ENCODE results near the gene FBP1.
A peak's percentile ranks its signal among the peaks of the same experiment; 100 is the strongest.

FBP1 gene

GRCh38 chr9:94668418-94668927, 29.2 kb upstream of the FBP1 start:
- H3K27me3 Mint-ChIP-seq: peaks cover 15 to 16% of the 10 kb centered on the region in 2 donors
- H3K4me3 Mint-ChIP-seq: no peak overlapping the region
- H3K9me3 Mint-ChIP-seq: no peaks in the 10 kb centered on the region
- ATAC-seq (replicated peaks) (no peak), DNase-seq (no peak)
- peaks cover 0 to 2% of the 10 kb centered on the region in 2 donors for H3K36me3 Mint-ChIP-seq
- no peak overlapping the region for H3K27ac Mint-ChIP-seq
- peaks cover 3 to 5% of the 10 kb centered on the region in 2 donors for H3K4me1 Mint-ChIP-seq

- Mint-ChIP-seq H3K4me3 (no peak overlapping the region), H3K36me3 (peaks cover 0 to 2% of the 10 kb centered on the region in 2 donors), H3K9me3 (no peaks in the 10 kb centered on the region), H3K4me1 (peaks cover 3 to 5% of the 10 kb centered on the region in 2 donors), H3K27me3 (peaks cover 19 to 20% of the 10 kb centered on the region in 2 donors), H3K27ac (no peak overlapping the region)
- ATAC-seq (replicated peaks): no peak
- DNase-seq: no peak
Observed at GRCh38 chr9:94666364-94667099, 27.2 kb upstream of the FBP1 start.

GRCh38 chr9:94665613-94666012, 26.3 kb upstream of the FBP1 start:
- no peak overlapping the region for H3K27ac Mint-ChIP-seq
- H3K4me1 Mint-ChIP-seq: peaks cover 3 to 5% of the 10 kb centered on the region in 2 donors
- H3K36me3 Mint-ChIP-seq: peaks cover 0 to 2% of the 10 kb centered on the region in 2 donors
- H3K27me3 Mint-ChIP-seq: peaks cover 19 to 20% of the 10 kb centered on the region in 2 donors
- DNase-seq: no peak
- no peak overlapping the region for H3K4me3 Mint-ChIP-seq
- no peaks in the 10 kb centered on the region for H3K9me3 Mint-ChIP-seq
- ATAC-seq (replicated peaks): no peak

GRCh38 chr9:94664801-94665200, 25.5 kb upstream of the FBP1 start:
- Mint-ChIP-seq H3K27ac (no peak overlapping the region), H3K27me3 (peaks cover 19 to 20% of the 10 kb centered on the region in 2 donors), H3K9me3 (no peaks in the 10 kb centered on the region), H3K36me3 (peaks cover 0 to 2% of the 10 kb centered on the region in 2 donors), H3K4me3 (no peak overlapping the region), H3K4me1 (peaks cover 3 to 5% of the 10 kb centered on the region in 2 donors)
- no peak for ATAC-seq (replicated peaks)
- DNase-seq: no peak

GRCh38 chr9:94663640-94664039, 24.3 kb upstream of the FBP1 start:
- Mint-ChIP-seq H3K4me1 (peaks cover 0 to 2% of the 10 kb centered on the region in 2 donors), H3K27me3 (peaks cover 19 to 20% of the 10 kb centered on the region in 2 donors), H3K27ac (no peak overlapping the region), H3K9me3 (no peaks in the 10 kb centered on the region), H3K36me3 (no peaks in the 10 kb centered on the region), H3K4me3 (no peak overlapping the region)
- ATAC-seq (replicated peaks) (no peak), DNase-seq (no peak)

- Mint-ChIP-seq H3K4me3 (no peak overlapping the region), H3K27me3 (peaks cover 19 to 20% of the 10 kb centered on the region in 2 donors), H3K9me3 (no peaks in the 10 kb centered on the region), H3K27ac (no peak overlapping the region), H3K4me1 (no peaks in the 10 kb centered on the region), H3K36me3 (no peaks in the 10 kb centered on the region)
- no peak for DNase-seq
- ATAC-seq (replicated peaks): no peak
Observed at GRCh38 chr9:94663140-94663539, 23.8 kb upstream of the FBP1 start.

GRCh38 chr9:94657021-94657725, 17.9 kb upstream of the FBP1 start:
- no peaks in the 10 kb centered on the region for H3K9me3 Mint-ChIP-seq
- H3K27ac Mint-ChIP-seq: no peak overlapping the region
- no peaks in the 10 kb centered on the region for H3K36me3 Mint-ChIP-seq
- no peak overlapping the region for H3K4me3 Mint-ChIP-seq
- peaks cover 0 to 3% of the 10 kb centered on the region in 2 donors for H3K27me3 Mint-ChIP-seq
- peaks cover 12 to 16% of the 10 kb centered on the region in 2 donors for H3K4me1 Mint-ChIP-seq
- DNase-seq (no peak), ATAC-seq (replicated peaks) (no peak)

GRCh38 chr9:94656200-94656599, 16.9 kb upstream of the FBP1 start:
- peak; percentile 100 for ATAC-seq (replicated peaks)
- Mint-ChIP-seq H3K4me3 (peak overlapping the region; percentile 83 to 85), H3K36me3 (no peaks in the 10 kb centered on the region), H3K9me3 (no peaks in the 10 kb centered on the region), H3K27me3 (peaks cover 0 to 3% of the 10 kb centered on the region in 2 donors), H3K4me1 (peaks cover 12 to 16% of the 10 kb centered on the region in 2 donors), H3K27ac (peak overlapping the region; percentile 95)
- DNase-seq: peak; percentile 73

- Mint-ChIP-seq H3K36me3 (no peaks in the 10 kb centered on the region), H3K4me1 (peaks cover 12 to 16% of the 10 kb centered on the region in 2 donors), H3K4me3 (peak overlapping the region; percentile 83 to 85), H3K27ac (peak overlapping the region; percentile 95), H3K27me3 (peaks cover 0 to 3% of the 10 kb centered on the region in 2 donors), H3K9me3 (no peaks in the 10 kb centered on the region)
- ATAC-seq (replicated peaks) (peak in 1 of 2 donors; percentile 18), DNase-seq (no peak)
Observed at GRCh38 chr9:94655739-94656138, 16.4 kb upstream of the FBP1 start.

GRCh38 chr9:94654165-94654894, 15.0 kb upstream of the FBP1 start:
- H3K4me1 Mint-ChIP-seq: peaks cover 12 to 16% of the 10 kb centered on the region in 2 donors
- H3K27ac Mint-ChIP-seq: no peak overlapping the region
- ATAC-seq (replicated peaks) (no peak), DNase-seq (no peak)
- H3K36me3 Mint-ChIP-seq: no peaks in the 10 kb centered on the region
- peaks cover 0 to 3% of the 10 kb centered on the region in 2 donors for H3K27me3 Mint-ChIP-seq
- no peaks in the 10 kb centered on the region for H3K9me3 Mint-ChIP-seq
- H3K4me3 Mint-ChIP-seq: no peak overlapping the region

GRCh38 chr9:94650949-94651348, 11.6 kb upstream of the FBP1 start:
- Mint-ChIP-seq H3K27me3 (peaks cover 0 to 8% of the 10 kb centered on the region in 2 donors), H3K36me3 (no peaks in the 10 kb centered on the region), H3K27ac (no peak overlapping the region), H3K4me1 (peaks cover 6 to 7% of the 10 kb centered on the region in 2 donors), H3K4me3 (no peak overlapping the region), H3K9me3 (no peaks in the 10 kb centered on the region)
- DNase-seq: no peak
- no peak for ATAC-seq (replicated peaks)

GRCh38 chr9:94649100-94649819, 9.9 kb upstream of the FBP1 start:
- ATAC-seq (replicated peaks): peak; percentile 53 to 73
- H3K4me3 Mint-ChIP-seq: no peak overlapping the region
- no peak for DNase-seq
- H3K27ac Mint-ChIP-seq: no peak overlapping the region
- H3K36me3 Mint-ChIP-seq: no peaks in the 10 kb centered on the region
- no peaks in the 10 kb centered on the region for H3K4me1 Mint-ChIP-seq
- peaks cover 0 to 8% of the 10 kb centered on the region in 2 donors for H3K27me3 Mint-ChIP-seq
- no peaks in the 10 kb centered on the region for H3K9me3 Mint-ChIP-seq

GRCh38 chr9:94648185-94648584, 8.9 kb upstream of the FBP1 start:
- Mint-ChIP-seq H3K9me3 (no peaks in the 10 kb centered on the region), H3K4me3 (no peak overlapping the region), H3K36me3 (no peaks in the 10 kb centered on the region), H3K27ac (no peak overlapping the region), H3K4me1 (no peaks in the 10 kb centered on the region), H3K27me3 (peaks cover 0 to 8% of the 10 kb centered on the region in 2 donors)
- no peak for ATAC-seq (replicated peaks)
- no peak for DNase-seq

- H3K27me3 Mint-ChIP-seq: peaks cover 0 to 5% of the 10 kb centered on the region in 2 donors
- H3K27ac Mint-ChIP-seq: no peak overlapping the region
- no peak overlapping the region for H3K4me3 Mint-ChIP-seq
- DNase-seq (no peak), ATAC-seq (replicated peaks) (no peak)
- no peaks in the 10 kb centered on the region for H3K9me3 Mint-ChIP-seq
- H3K36me3 Mint-ChIP-seq: no peaks in the 10 kb centered on the region
- no peaks in the 10 kb centered on the region for H3K4me1 Mint-ChIP-seq
Observed at GRCh38 chr9:94645901-94646300, 6.6 kb upstream of the FBP1 start.

Measured in stimulated activated naive B cell treated with anti-CD40 and anti-IgM and Interleukin-4, amounts not matched to agents 10 μg/mL and 1 μg/mL and 100 μg/mL, for 72 hours (primary cell).